GM10248 (cell line): Measurements from ENCODE around the gene KCNQ2.

Experiments used
- CTCF ChIA-PET: fragments of 300-600 bp; sonication (Branson Sonifier 250); formaldehyde crosslinking; extraction: SDS; loops from one replicate; lab custom pipeline; 2021; ENCODE audit warnings: antibody characterized with exemption; lab: Yijun Ruan, JAX
- POLR2A ChIA-PET: fragments of 350-650 bp; sonication (Branson Sonifier 250); formaldehyde crosslinking; extraction: SDS; loops from one replicate; lab custom pipeline; 2020; ENCODE audit warnings: antibody characterized with exemption; lab: Yijun Ruan, JAX
- DNase-seq: peaks from one replicate; pipeline ENCODE4 v3.0.0; 2012; ENCODE audit errors: extremely low spot score
- TF ChIP-seq, protein P1 (sequence below): IDR thresholded peaks from 2 replicates; pipeline ENCODE4 v1.5.1; 2012; ENCODE audit warnings: mild to moderate bottlenecking, low read depth; ENCODE audit errors: extremely low read depth, missing control alignments, control extremely low read depth

The KCNQ2 gene

DNA sequence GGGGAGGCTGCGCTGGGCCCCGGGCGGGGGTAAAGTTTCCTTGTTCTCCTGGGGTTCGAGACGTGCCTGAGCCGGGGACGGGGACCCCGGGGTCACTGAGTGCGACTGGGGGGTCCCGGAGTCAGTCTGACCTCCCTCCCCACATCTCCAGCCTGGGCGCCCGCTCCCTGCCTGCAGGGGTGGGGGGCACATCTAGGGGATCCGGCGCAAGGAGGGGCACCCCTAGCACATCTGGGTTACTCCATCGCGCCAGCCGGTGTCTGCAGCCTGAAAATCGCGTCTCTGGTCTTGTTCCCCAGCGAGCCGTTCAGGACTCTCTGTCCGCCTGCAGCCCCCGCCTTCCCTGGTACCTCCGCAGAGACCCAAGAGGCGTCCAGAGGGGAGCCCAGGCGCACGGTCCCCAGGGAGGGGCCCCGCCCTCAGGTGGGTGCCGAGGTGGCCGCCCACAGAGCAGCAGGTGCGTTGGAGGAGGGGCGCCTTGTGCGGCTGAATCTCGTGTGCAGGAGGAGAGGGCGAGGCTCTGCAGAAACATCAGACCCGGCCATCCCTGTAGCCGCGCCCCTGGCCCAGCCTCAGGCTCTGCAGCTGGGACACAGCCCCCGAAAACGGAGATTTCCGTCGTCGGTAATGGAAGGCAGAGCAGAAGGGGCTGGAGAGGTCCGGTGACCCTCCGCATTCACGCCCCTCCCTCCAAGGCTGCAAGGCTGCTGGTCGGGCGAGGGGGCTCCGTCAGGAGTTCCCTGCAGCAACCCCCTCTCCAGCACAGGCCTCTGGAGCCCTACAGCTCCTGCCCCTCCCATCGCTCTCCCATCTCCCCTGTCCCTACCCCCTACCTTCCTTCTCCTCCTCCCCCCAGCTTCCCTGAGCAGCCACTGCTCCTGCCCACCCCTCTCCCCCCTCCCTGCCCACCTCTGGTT lies 110.7 kb downstream of the KCNQ2 start:
- TF ChIP-seq, protein P1, sequence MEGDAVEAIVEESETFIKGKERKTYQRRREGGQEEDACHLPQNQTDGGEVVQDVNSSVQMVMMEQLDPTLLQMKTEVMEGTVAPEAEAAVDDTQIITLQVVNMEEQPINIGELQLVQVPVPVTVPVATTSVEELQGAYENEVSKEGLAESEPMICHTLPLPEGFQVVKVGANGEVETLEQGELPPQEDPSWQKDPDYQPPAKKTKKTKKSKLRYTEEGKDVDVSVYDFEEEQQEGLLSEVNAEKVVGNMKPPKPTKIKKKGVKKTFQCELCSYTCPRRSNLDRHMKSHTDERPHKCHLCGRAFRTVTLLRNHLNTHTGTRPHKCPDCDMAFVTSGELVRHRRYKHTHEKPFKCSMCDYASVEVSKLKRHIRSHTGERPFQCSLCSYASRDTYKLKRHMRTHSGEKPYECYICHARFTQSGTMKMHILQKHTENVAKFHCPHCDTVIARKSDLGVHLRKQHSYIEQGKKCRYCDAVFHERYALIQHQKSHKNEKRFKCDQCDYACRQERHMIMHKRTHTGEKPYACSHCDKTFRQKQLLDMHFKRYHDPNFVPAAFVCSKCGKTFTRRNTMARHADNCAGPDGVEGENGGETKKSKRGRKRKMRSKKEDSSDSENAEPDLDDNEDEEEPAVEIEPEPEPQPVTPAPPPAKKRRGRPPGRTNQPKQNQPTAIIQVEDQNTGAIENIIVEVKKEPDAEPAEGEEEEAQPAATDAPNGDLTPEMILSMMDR = no peak

DNA sequence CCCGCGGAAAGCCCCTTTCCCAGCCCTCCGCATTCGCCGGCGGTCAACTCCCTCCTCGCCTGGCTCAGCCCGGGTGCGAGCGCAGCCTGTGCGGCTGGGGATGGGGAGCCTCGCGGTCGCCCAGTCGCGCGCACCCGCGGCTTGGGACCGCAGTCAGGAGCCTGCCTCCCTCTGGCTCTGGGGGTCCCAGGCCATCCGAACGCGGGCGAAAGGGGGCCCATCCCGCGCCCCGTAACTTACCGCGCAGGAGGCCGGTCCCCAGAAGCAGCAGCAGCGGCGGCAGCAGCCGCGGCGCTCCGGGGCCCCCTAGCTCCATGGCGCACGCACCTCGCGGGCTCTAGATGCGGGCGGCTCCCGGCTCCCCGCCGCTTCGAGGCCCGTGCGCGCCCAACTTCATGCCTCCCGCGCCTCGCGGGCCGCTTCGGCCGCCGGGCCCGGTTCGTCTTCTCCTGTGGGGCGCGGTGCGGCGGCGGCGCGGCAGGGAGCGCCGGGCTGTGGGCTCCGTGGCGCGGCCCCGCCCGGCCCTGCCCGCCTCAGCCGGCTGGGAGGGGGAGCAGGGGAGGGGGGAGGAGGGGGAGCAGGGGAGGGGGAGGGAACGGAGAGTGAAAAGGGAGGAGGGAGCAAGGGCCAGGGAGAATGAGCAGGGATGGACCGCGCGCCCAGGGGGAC lies 111.5 kb downstream of the KCNQ2 start, which contains the start of gene CHRNA4:
Gene CHRNA4 (minus strand): TSS at position 500 of the 669 bp plus-strand sequence. CDS start 184 bp downstream, at position 316.
- ChIA-PET POLR2A (no interaction called here), CTCF (no interaction called here)
- DNase-seq = no peak
- TF ChIP-seq, protein P1 = no peak

More for the DNA sequence above, 110.7 kb downstream of the KCNQ2 start:
- DNase-seq = no peak
- POLR2A ChIA-PET = no interaction called here
- CTCF ChIA-PET = no interaction called here

DNA sequence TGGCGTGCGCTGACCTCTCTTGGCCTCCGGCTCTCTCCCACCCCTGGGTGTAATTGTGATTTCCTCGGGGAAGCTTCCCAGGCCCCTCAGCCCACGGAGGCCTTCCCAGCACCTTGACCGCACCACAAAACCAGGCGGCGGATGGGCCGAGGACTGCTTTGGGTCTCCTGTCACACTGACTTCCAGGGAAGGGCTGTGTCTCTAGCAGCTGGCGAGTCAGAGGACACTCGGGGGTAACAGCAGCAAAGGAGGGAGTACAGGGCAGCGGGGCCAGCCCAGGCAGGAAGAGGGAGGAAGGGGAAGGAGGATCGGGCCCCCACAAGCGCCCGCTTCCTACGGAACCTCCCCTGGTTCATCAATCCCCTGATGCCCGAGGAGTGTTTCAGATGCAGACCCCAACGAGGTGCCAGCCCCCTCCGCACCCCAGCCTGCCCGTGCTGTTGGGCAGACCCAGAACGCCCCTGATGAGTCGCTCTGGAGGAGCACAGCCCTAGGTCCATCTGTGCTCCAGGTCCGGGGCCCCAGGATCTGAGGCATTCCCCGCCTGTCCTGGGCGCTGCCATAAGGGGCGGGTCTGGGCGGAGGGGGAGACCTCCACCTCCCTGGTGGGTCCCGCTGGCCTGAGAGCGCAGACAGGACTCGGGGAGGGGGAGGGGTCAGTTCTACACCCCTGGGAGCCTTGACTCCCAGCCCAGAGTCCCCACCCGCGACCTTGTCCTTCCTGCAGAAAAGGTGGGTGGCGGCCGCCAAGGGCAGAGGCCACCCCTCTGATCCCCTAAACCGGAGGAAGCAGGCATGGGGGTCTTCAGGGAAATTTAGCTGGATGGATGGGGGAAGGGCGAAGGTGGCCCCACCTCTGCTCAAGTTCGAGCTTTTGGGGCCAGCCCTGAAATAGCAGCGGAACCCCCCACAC lies 112.3 kb downstream of the KCNQ2 start:
- ChIA-PET CTCF (interaction anchor here (1.7 kb wide), 1 partner anchor 21 kb away, joined by 8 read pairs; no protein-coding TSS in a partner anchor), POLR2A (no interaction called here)
- no peak for DNase-seq
- TF ChIP-seq, protein P1 = no peak

DNA sequence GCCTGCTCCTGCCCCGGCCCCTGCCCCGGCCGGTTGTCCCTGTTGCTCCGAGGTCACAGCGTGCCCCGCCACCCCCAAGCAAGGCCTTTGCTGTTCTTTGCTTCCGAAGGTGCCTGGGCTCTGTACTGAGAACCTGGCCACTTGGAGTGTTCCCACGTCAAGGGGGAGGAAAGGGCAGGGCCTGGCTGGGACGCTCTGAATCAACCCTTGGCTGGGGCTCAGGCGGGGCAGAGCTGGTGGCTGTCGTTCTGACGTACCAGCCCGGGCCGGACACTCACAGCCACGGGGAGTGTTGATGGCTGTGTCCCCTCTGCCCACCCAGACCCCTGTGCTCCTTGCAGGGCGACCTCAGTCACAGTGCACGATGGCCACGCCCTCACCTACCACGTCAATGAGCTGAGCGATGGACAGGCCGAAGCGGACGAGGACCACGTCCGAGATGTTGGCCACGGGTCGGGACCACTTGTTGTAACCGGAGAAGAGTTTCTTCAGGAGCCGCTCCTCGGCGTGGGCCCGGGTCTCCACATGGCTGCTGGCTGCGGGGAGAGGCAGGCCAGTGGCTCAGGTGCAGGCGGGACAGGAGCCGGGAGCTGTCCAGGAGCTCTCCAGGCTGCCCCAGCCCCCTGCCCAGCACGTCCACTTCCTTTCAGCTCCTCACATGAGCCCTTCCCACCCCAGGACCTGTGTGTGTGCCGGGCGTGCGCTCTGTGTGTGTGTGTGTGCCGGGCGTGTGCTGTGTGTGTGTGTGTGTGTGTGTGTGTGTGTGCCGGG lies 113.1 kb downstream of the KCNQ2 start:
- ChIA-PET POLR2A (no interaction called here), CTCF (interaction anchor here (1.7 kb wide), 1 partner anchor 22 kb away, joined by 8 read pairs; no protein-coding TSS in a partner anchor)
- DNase-seq = no peak
- TF ChIP-seq, protein P1 = no peak

DNA sequence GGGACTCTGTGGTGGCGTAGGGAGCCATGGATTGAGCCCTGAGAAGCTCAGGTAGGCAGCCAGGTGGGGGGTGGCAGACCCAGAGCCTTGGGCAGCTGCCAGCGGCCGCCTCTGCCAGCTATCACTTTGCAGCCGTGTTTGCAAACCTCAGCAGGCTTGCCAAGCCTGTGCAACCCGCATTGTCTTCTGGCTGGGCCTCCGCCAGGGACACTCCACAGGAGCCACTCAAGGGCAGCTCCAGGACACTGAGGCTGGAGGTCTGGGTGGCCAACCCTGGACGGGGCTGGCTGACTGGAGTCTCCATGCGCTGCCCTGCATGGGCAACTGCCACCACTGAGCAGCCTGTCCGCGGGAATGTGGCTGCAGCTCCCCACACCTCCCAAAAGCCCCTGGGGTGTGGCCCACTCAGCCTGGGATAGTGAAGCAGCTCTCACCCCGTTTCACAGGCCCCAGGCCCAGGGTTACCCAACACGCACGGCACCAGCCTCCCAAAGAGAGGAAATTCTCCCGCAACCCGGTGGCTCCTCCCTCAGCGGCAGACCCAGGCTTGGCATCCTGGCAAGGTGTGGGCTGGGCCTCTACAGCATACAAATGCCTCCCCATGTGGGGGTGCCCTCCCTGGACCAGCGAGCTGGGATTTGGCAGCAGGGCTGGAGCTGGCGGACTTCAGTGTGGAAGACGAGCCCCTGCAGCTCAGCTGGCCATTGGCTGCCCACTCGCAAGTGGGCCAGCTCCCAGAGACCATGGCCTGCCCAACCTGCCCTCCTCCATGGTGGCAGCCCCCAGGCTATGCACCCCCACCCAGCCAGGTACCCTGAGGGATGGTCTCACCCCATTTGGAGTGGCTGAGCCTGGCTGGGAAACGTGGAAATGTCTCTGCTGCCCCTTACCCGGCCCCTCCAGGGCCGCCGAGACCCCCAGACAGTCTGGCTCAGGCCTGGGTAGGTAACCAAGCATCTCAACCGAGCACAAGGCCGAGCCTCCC lies 114.2 kb downstream of the KCNQ2 start:
- no peak for DNase-seq
- TF ChIP-seq, protein P1 = no peak
- CTCF ChIA-PET = interaction anchor here (1.7 to 1.9 kb wide), 2 partner anchors 23 kb away, joined by 7 to 8 read pairs; no protein-coding TSS in a partner anchor
- POLR2A ChIA-PET = no interaction called here
